ENCODE measurements around the gene PKNOX2.

The PKNOX2 gene

DNA sequence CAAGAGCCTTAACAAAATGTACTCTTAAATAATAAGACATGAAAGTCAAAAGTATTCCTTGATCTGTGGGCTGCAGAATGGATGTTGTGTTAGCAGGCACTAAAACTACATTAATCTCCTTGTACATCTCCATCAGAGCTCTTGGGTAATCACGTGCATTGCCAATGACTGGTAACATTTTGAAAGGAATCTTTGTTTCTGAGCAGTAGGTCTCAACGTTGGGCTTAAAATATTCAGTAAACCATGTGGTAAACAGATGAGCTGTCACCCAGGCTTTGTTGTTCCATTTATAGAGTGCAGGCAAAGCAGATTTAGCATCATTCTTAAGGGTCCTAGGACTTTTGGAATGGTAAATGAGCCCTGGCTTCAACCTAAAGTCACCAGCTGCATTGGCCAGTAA lies 152.9 kb downstream of the PKNOX2 start:
- no peak for DNase-seq

DNA sequence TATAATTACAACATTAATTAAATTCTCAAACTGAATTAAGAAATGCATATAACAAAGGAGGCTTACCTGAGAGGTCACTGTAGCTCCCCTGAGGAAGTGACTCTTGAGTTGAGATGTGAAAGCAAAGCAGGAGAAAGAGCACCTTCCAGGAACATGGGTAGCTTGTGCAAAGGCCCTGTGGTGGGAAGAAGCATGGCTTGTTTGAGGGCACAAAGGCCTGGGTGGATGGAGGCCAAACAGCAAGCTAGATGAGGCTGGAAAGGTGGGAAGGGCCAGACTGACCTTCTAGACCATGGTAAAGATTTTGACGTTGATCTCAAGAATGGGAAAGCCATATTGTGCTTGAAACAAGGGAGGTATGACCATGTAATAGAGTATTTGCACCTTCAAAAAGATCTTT lies 155.1 kb downstream of the PKNOX2 start:
- no peak for DNase-seq

DNA sequence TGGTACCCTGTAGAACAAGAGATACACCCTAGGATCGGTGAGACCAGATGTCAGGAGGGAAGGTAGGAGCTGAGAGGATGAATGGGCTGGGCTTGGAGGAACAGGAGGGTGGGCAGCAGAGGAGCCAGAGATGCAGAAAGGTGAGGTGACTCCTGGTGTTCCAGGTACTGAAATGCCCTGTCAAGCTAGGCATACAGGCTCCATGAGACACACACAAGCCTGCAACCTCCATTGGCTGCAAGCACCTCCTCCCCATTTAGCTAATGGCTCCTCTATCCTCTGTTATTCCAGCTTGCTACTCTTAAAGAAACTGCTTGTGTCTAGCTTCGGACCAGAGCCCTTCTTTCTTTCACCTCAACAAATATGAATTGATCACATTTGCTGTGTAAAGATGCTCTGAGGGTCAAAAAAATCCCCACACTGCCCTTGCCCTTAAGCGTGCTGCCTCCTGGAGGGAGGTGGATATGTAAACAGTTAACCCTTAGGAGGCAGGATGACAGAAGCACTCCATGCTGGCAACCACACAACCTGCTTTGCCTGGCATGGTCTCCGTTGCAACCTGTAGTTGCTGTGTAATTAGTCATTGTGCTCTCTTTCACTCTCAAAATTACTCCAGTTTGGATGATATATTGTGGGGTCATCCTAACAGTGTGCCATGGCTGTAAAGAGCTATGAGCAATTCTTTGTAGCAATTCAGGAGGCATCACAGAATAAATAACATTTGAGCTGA lies 156.0 kb downstream of the PKNOX2 start:
- no peak for DNase-seq

DNA sequence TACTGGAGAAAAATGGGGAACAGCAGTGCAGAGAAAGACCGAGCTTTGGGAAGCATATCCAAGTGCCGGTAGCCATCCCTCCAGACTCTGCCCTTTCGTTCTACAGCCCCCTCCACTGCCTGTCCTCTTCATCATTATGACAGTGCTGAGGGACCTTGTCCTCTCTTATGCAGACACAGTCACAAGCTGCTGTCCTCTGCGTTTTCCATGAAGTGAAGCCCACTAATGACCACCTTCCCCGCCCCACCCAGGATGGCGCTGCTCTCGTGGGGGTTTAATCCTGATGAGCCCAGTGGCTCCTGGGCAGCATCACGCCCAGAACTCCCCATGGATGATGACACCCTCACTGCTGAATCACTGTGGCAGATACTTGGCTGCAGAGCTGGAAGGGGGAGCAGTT lies 157.7 kb downstream of the PKNOX2 start:
- no peak for DNase-seq

DNA sequence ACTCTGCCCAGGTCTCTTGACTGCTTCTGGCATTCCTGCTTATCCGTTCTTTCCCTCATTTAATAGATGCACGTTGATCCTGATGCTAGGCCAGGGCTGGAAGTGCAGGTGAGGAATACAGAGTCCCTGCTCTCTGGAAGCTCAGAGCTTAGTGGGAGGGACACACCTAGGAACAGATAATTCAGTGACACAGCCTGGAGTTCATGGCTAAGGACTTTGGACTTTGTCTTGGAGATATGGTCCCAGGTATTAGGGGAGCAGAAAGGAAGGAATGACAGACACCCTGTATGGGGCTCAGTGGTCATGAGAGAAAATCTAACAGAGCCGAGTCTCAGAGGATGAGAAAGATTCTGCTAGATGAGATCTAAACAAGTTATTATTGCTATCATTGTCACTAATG lies 160.6 kb downstream of the PKNOX2 start:
- DNase-seq = no peak

DNA sequence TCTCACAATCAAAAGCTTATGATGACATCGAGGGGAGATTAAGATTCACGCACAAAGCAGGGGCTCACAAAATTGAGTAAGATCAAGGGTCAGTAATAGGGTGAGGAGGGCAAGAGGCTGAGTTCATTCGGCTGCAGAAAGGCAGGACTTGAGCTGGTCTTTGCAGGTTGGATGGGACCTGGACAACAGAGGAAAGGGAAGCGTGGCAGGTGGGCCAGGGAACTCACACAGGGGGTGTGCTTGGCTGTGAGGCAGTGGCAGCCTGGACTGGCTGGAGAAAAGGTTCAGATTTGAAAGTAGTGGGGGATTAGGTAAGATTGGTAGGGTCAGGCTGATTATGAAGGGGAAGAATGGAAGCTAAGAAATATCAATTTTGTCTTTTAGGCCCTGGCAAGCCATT lies 161.6 kb downstream of the PKNOX2 start:
- DNase-seq = no peak

DNA sequence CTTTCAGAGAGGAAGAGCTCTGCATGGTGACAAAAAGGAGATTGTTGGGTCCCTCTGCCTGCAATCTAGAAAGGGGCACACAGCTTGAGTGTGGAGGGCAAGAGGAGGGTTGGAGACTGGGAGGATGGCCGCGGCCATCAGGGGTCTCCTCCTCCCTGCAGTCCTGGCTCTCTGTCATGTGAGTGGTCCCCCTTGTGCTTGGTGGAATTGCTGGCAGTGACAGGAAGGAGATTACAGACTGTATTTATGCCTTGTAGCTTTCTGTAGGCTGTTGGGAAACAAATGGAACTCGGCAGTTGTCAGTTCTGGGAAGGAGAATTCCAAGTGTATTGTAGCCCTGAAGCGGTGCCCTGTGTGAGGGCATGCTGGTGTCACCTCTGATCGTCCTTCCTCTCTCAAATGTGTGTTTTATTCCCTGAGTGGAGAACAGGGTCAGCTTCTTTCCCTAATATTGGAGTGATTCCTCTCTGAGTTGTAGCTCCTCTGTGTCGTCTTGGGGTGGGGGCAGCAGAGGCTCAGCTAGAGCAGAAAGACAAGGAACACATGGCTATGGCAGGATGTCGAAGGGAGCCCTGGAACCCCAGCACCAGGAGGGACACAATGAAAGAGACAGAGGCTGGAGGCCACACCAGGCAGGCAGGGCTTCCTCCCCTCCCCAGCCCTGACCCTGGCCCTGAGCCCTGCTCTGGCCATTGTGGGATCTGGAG lies 163.1 kb downstream of the PKNOX2 start:
- no peak for DNase-seq

DNA sequence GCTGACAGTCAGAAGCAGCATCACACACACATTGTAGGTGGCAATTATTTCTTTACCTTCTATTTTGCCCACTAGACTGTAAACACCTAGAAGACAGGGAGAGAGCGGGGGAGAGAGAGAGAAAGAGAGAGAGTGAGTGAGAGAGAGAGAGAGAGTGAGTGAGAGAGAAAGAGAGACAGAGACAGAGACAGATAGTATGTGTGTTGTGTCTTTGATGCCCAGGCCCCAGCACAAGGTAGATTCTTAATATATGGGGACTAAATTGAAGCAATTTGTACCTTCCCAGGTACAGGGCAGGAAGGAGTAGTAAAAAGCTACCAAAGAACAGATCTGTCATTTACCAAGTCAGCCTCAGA lies 163.7 kb downstream of the PKNOX2 start:
- DNase-seq = no peak

DNA sequence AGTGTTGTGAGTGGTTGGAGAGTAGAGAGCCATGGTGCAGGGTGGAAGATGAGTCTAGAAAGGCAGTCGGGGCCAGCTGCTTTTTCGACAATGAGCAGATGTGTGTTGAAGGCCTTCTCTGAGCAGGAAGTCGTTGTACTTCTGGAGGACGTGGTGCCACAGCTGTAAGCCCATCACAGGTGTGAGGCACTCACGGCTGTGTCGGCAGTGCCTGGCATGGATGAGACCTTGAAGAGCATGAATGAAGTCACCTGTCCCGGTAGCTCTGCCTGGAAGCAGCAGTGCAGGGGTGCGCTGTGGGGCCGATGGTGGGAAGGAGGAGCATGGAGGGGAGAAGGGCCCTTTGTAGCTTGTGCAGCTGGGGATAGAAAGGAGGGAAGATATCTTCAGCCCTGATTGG lies 165.2 kb downstream of the PKNOX2 start:
- no peak for DNase-seq

DNA sequence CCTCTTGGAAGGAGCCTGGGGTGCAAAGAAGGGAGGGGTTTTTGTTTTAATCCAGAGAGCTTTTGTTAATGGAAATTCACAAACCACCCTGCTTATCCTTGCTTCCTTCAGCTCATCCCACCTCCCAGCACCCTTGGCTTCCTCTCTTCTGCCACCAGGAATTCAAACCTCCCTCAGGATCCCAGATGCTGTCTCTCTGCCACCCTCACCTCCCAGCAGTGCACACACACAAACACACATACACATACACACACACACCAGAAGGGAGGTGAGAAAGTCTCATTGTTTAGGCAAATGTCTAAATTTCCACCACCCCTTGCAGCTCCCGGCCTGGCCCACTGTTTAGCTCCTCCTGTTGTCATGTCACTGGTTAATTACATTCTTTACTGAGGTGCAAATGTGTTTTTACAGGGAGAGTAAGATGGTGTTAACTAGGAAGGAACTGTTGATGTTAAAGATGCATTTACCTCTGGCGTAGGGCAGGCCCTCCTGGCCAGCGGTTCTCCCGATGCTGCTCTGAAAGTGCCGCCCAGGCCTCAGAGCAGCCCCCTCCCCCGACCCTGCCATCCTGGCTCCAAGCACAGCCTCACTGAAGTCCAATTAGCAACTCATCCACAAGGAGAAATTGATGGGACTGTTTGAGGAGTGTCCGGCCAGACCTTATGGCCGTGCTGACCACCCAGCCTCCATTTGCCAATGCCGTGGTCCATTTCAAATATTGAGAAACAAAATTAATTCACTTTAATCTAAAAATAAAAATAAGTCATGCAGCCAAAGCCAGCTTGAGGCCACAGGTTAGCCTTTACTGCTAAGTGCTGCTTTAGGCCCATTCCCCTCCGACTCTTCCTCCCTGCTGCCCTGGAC lies 166.1 kb downstream of the PKNOX2 start:
- DNase-seq = no peak

DNA sequence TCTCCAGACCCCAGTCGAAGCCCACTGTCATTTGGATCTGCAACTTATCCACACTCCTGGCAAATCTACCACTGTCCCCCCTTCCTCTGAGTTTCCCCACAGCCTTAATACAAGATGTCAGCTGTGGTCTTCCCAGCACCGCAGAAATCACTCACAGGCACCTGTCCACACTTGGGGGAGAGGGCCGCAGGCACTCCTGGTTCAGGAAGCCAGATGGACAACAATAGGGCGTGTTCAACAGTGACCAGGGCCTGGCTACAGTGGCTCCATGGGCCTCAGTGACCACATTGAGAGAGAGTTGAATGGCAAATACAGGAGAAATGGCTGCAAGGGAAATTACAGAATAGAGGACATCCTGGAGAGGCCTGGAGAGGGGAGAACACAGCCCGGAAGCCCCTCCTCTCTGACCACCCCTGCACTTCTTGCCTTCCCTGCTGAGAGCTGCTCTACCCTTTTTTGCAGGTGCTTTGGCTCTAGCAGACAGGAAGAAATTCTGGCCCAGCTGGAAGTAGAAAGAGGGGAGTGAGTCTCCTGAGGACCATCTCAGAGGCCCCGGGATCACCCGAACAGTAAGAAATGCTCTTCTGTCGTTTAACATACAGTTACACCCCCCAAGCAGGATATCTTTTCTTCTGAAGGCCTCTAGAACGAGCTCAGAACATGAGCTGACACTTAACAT lies 166.9 kb downstream of the PKNOX2 start:
- no peak for DNase-seq

DNA sequence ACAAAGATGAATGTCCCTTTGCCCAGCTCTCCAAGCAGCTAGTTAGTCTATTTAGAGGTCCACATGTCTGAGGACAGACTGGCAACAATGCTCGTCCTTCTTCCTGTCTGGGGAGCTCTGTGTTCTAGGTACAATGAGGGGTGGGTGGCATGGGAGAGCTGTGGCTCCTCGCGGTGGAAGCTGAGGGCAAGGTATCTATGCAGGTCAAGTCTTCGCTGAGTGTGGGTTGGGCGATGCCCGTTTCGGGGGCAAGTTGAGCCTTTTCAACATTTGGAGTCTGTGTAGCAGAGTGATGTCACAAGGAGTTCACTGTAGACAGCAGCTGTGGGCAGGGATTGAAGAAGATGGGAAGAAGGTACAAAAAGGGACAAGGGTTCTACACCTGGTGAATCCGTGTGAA lies 168.3 kb downstream of the PKNOX2 start:
- DNase-seq = no peak

DNA sequence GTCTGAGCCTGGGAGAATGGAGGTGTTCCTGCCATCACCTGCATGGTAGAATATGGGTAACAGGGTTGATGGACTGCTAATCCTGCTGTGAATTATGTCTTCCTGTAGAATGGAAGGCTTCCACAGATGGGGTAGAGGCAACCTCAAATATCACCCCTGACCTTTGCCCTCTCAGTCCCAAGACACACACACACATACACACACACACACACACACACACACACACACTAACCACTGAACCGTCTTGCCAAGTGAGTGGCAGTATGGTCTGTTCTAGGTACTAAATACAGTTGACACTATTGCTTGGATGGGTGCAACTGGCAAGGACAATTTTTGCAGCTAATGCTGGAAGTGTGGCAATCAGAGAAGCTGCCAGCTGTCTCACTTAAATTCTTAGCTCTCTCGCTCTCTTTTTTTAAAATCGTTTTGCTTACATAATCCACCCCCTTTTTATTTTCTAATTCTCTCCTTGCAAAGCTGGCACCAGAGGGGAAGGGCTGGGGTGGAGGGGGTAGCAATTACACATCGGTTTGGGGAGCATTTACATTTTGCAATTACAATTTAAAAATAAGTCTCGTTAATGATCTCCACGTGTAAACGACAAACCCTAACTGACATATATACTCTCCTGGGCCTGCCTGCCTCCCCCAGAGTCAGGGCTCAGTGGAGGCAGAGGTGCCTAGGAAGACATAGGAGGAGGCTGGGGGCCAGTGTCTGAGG lies 169.0 kb downstream of the PKNOX2 start:
- no peak for DNase-seq

DNA sequence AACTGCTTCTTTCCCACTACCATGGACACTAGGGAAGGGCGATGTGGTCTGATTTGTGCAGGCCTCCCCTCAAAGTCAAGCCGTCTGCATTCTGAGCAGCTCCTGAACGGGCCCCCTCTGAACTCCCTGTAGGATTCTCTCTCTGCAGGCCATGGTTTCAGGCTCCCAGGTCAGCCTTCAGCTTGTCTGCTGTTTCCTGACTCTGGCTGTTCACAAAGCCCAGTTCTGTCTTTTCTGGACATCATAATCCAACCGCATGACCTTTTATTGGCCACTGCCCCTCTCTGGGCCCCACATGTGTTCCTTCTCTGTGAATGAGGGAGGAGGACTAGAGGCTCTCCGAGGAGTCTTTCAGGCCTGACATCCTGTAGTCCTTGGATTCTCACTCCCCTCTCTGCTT lies 170.6 kb downstream of the PKNOX2 start:
- DNase-seq = no peak

DNA sequence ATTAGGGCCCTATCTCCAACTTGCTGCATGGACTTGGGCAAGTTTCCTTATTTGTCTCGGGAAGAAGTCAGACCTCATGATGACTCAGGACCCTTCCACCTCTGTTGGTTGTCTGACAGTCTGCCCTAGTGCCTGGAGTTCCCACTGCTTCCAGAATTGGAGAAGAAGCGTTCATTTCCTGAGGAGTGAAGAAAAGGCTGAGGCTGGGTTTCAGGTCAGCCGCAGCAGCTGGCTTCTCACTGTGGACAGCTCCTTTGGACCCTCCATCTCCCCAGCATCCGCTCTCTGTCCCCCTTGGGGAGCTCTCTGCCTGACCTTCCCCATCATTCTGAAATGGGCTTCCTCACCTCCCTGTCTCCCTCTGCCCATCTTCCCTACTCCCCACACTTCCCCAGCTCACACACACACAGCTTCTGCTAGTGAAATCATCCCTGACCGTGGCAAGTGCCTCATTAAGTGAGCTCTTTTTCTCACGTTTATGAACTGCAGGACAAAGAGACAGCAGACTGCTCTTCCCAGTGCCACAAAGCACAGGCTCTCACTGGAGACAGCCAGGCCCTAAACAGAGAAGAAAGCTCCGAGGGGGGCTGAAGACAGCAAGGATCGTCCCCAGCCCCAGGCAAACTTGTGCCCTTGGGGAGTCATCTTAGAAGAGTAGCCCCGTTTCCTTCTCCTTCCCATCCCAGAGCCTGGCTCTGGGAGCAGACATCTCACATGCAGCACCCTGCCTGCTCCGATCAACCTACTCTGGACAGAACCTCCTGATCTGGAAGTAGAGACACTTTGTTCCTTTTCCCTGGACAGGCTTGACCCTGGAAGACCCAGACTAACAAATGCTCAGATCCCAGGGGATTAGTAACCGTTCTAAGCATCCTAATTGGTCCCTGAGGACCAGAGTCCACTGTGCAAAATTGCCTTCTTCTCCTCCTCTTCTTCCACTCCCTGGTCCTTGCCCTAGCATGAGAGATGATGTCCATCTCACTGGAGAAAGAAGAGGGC lies 173.6 kb downstream of the PKNOX2 start:
- DNase-seq = no peak

DNA sequence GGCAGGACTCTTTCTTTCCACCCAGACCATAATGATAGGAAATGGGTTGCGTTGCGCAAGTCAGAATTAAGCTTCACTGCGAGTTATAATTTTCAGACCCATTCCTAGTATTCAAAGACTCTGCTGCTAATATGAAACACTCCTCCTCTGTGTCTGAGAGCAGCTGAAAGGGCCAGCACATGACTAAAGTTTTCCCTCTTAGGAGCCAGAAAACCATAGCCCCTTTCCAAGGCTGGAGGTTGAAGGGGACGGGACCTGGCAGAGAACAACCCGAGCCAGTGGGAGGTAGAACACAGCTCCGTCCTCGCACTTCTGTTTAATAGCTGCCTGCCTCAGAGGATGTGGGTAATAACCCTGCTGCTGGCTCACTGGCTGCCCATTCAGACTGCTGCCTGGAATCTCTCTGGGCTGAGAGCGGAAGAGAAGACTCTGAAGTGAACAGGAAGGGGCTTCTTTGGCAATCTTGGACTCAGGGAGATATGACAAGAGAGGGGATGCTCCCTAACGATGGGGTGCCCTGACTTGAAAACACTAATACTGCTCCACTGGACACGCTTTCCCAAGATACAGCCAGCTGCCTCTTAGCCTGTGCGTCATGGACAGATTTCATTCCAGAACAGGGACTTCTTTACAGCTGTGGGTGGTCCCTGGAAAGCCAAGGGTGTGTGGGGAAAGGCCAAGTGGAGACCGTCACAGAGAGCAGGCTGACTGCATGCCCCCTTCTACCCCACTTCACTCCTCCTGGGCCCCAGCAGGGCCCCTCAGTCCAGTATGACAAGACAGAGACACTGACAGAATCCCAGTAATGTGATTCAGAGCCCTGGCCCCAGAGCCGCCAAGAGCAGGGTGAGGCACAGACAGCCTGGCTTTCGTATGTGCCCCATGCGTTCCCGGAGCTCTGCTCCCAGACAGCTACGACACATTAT lies 174.6 kb downstream of the PKNOX2 start:
- DNase-seq = no peak

DNA sequence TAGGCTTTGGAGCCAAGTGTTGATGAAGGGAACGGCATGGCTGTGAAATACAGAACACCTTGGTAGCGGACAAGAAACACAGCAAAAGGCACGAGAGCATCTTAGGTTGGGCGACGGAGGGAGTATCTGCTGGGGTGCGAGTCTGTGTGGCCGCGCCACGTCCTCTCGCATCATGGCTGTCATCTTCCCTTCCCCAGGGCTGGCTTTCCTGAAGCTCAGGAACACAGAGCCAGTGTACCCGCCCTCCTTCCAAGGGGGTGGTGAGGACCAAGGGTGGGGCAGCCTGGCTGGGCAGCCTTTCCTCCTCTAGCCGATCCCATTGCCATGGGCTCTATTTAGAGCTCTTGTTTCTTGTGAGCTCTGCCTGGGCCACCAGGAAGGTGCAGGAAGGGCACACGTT lies 177.1 kb downstream of the PKNOX2 start:
- DNase-seq = no peak

DNA sequence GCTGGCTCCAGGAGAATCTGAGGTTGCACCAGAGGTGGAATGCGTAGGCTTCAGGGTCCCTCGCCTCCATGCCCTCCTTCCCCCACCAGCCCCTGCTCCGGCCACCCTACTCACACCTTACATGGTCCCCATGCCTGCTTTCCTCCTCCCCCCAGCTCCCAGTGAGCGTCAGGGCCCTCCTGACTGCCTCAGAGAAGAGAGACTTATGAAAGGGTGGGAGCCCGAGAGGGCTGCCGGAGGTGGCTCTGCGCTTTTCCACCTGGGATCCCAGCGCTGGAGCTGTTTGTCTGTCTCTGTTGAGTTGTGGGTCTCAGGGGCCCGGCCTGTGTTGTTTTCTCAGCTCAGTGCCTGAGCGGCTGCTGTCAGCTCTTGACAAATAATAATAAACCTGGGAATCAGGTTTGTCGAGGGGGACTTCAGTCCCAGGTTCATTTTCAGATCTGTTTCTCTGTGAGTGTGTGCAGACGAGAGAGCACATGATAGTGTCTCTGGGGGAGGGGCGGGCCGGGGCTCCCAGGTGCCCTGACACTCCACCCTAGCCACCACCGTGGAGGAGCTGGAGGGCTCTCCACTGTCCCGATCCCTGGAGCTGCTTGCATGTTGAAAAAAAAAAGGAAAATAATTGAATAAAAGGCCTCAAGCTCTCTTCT lies 177.9 kb downstream of the PKNOX2 start:
- no peak for DNase-seq

DNA sequence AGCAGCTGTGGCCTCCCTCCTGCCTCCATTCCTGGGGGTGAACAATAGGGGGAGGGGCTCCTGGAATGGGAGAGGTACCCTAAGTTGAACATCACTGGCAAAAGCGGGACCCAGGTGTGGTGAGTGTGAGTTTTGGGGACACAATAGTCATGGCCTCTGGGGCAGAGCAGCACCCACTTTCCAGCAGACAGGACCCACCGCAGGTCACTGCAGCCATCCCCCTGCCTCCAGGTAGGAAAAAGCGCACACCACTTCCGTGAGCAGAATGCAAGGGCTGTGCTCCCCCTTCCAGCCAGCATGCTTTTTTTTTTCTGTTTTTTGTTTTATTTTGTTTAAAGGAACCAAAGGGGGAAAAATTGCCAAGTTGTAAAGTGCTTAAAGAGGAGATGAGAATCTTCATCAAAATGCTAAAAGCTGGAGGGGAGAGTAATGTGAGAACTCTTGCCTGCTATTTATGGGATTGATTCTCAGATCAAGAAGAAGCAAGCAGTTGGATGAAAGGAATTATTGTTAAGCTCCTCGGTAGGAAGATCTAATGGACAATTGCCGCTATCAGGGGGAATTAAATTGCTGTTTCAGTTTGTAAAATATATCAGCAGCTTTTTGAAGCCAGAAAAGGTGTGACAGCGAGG lies 178.7 kb downstream of the PKNOX2 start:
- no peak for DNase-seq

All from CD4-positive, alpha-beta T cell treated with Interleukin-4 for 4 hours (primary cell).